Gastroesophageal sphincter (tissue), 4 donors: Measurements from ENCODE around the gene TCF12. TPM values are rescaled to one million over a fixed set of nuclear protein-coding genes. Genes with fewer than 3 reads are reported as not detected.

ENCODE experiments used
- ATAC-seq: fragments of 150-250 bp; one replicate; pipeline ENCODE4 v1.9.1; 2016; ENCODE audit warnings: mild to moderate bottlenecking, moderate library complexity
- H3K27ac ChIP-seq, 4 donors: fragments of 200-600 bp; sonication (generic) in 3 of 4; 1 replicate in 3 of 4; 2 replicates in 1 of 4; pipeline ENCODE4 v1.5.1; 2016 to 2019
- H3K27me3 ChIP-seq: fragments of 200-600 bp; sonication (generic); one replicate; pipeline ENCODE4 v1.5.1; 2019
- H3K36me3 ChIP-seq, 2 donors: fragments of 200-600 bp; sonication (generic); one replicate each; pipeline ENCODE4 v1.5.1; 2019; ENCODE audit warnings: control low read depth in 1 of 2
- H3K4me1 ChIP-seq, 3 donors: fragments of 200-600 bp; sonication (generic); 1 replicate in 2 of 3; 2 replicates in 1 of 3; pipeline ENCODE4 v1.5.1; 2016 to 2019; ENCODE audit warnings: control low read depth in 2 of 3
- H3K4me3 ChIP-seq, 2 donors: fragments of 200-600 bp; sonication (generic); one replicate each; pipeline ENCODE4 v1.5.1; 2019; ENCODE audit warnings: mild to moderate bottlenecking in 1 of 2, moderate library complexity in 1 of 2
- H3K9me3 ChIP-seq, 3 donors: fragments of 200-600 bp; sonication (generic); one replicate each; pipeline ENCODE4 v1.5.1; 2017 to 2019; ENCODE audit warnings: control low read depth in 2 of 3
- EP300 ChIP-seq: sonication (generic); formaldehyde crosslinking; IDR thresholded peaks from one replicate; pipeline ENCODE4 v1.6.1; 2017; ENCODE audit warnings: antibody characterized with exemption, mild to moderate bottlenecking
- POLR2A ChIP-seq, 2 donors: fragments of 450-650 bp; IDR thresholded peaks; one replicate each; pipeline ENCODE4 v1.6.1; 2017; ENCODE audit warnings: antibody characterized with exemption in 2 of 2, mild to moderate bottlenecking in 2 of 2, moderate library complexity in 1 of 2
- POLR2AphosphoS5 ChIP-seq: sonication (generic); formaldehyde crosslinking; IDR thresholded peaks from one replicate; pipeline ENCODE4 v1.6.1; 2017; ENCODE audit warnings: antibody characterized with exemption
- WGBS, 2 donors: methylation state at CpG; one replicate each; pipeline ENCODE4 v1.1.5; 2018; ENCODE audit warnings: low coverage in 1 of 2; 5-methylcytosine and 5-hydroxymethylcytosine counted together
- total RNA-seq, 4 donors: library from RNA; depleted of rRNA; stranded (reverse); fragments of >200 nt; gene quantifications; one replicate each; pipeline ENCODE4 v1.1.0, GENCODE V29; 2016
- TF ChIP-seq, protein P1 (sequence below), 4 experiments: fragments of 200-600 bp in 2 of 4; fragments of 450-650 bp in 2 of 4; sonication (generic) in 1 of 4; IDR thresholded peaks; one replicate each; pipeline ENCODE4 v1.5.1; 2017 to 2019; ENCODE audit warnings: antibody characterized with exemption in 4 of 4, mild to moderate bottlenecking in 2 of 4, moderate library complexity in 2 of 4

The TCF12 gene
- total RNA-seq, 4 donors from 2014 or later: 78.1 to 194 (median 154) TPM

DNA sequence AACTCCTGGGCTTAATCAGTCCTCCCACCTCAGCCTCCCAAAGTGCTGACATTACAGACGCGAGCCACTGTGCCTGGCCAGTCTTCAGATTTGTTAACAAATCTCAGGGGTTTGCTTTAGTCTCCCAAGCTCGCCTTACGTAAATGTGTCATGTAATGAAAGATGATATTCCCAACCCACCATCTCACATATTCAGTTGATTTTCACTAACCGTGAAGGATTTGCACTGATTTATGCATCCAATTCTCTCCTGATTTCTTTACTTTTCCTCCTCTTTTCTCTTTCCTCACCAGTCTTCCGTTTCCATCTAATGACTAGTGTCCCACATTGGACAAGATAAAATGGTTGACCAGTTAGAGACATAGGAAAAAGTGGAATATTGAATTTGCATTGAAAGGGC lies 72.6 kb downstream of the TCF12 start:
- no peak for ATAC-seq
- H3K36me3 ChIP-seq: peaks cover 0 to 7% of the 10 kb centered on the region in 2 donors
- 89 to 96% methylated on average over 1 to 6 of the region's 6 CpGs for WGBS, 2 donors
- H3K9me3 ChIP-seq: no peaks in the 10 kb centered on the region
- no peak overlapping the region for H3K4me3 ChIP-seq
- no peaks in the 10 kb centered on the region for H3K27me3 ChIP-seq
- peaks cover 6 to 50% (median 11%) of the 10 kb centered on the region in 3 donors for H3K4me1 ChIP-seq
- H3K27ac ChIP-seq: no peak overlapping the region
- no peak for TF ChIP-seq POLR2AphosphoS5
- no peak for TF ChIP-seq EP300
- TF ChIP-seq POLR2A (IDR thresholded peaks at IDR 0.05): no peak
- TF ChIP-seq, protein P1, sequence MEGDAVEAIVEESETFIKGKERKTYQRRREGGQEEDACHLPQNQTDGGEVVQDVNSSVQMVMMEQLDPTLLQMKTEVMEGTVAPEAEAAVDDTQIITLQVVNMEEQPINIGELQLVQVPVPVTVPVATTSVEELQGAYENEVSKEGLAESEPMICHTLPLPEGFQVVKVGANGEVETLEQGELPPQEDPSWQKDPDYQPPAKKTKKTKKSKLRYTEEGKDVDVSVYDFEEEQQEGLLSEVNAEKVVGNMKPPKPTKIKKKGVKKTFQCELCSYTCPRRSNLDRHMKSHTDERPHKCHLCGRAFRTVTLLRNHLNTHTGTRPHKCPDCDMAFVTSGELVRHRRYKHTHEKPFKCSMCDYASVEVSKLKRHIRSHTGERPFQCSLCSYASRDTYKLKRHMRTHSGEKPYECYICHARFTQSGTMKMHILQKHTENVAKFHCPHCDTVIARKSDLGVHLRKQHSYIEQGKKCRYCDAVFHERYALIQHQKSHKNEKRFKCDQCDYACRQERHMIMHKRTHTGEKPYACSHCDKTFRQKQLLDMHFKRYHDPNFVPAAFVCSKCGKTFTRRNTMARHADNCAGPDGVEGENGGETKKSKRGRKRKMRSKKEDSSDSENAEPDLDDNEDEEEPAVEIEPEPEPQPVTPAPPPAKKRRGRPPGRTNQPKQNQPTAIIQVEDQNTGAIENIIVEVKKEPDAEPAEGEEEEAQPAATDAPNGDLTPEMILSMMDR (IDR thresholded peaks at IDR 0.05): no peak

GRCh38 chr15:56992725-56993124 lies 74.3 kb downstream of the TCF12 start:
- peaks cover 0 to 7% of the 10 kb centered on the region in 2 donors for H3K36me3 ChIP-seq
- no peak for TF ChIP-seq POLR2AphosphoS5
- TF ChIP-seq, protein P1 (IDR thresholded peaks at IDR 0.05): no peak
- no peak for TF ChIP-seq EP300
- no peak overlapping the region for H3K27ac ChIP-seq
- no peak overlapping the region for H3K4me3 ChIP-seq
- peaks cover 7 to 42% (median 11%) of the 10 kb centered on the region in 3 donors for H3K4me1 ChIP-seq
- 88 to 97% methylated on average over 3 of the region's 3 CpGs for WGBS, 2 donors
- H3K27me3 ChIP-seq: no peaks in the 10 kb centered on the region
- no peaks in the 10 kb centered on the region for H3K9me3 ChIP-seq
- ATAC-seq: no peak

DNA sequence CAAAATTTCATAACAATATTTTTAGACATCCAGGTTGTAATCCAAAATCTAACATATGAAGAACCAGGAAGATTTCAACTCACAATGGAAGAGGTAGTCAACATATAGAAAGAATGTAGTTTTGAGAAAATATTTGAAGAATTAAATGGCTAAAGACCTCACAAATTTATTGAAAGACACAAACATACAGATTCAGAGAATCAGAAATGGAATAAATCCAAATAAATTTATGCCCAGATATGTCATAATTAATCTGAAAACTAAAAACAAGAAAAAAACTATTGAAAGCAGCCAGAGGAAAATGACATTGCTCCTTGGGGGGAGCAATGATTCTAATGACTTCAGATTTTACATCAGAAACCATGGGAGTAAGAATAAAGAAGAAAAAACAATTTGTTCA lies 75.8 kb downstream of the TCF12 start:
- no peak overlapping the region for H3K27ac ChIP-seq
- H3K9me3 ChIP-seq: no peaks in the 10 kb centered on the region
- H3K4me3 ChIP-seq: no peak overlapping the region
- ATAC-seq: no peak
- H3K4me1 ChIP-seq: peaks cover 4 to 26% (median 5%) of the 10 kb centered on the region in 3 donors
- TF ChIP-seq EP300 (no peak), POLR2A (IDR thresholded peaks at IDR 0.05) (no peak), POLR2AphosphoS5 (no peak)
- TF ChIP-seq, protein P1 (IDR thresholded peaks at IDR 0.05): no peak
- peaks cover 0 to 7% of the 10 kb centered on the region in 2 donors for H3K36me3 ChIP-seq
- H3K27me3 ChIP-seq: no peaks in the 10 kb centered on the region

DNA sequence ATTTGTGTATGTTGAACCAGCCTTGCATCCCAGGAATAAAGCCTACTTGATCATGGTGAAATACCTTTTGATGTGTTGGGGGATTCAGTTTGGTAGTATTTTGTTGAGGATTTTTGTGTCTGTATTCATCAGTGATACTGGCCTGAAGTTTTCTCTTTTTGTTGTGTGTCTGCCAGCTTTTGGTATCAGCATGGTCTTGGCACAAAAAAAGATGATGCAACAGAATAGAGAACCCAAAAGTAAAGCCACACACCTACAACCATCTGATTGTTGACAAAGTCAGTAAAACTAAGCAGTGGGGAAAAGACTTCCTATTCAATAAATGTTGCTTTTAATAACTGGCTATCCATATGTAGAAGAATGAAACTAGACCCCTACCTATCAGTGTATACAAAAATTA lies 77.6 kb downstream of the TCF12 start:
- no peaks in the 10 kb centered on the region for H3K27me3 ChIP-seq
- H3K4me1 ChIP-seq: peaks cover 0 to 12% (median 2%) of the 10 kb centered on the region in 3 donors
- H3K36me3 ChIP-seq: peaks cover 0 to 7% of the 10 kb centered on the region in 2 donors
- no peak for TF ChIP-seq POLR2A (IDR thresholded peaks at IDR 0.05)
- TF ChIP-seq EP300: no peak
- TF ChIP-seq POLR2AphosphoS5: no peak
- TF ChIP-seq, protein P1 (IDR thresholded peaks at IDR 0.05): no peak
- H3K27ac ChIP-seq: no peak overlapping the region
- ATAC-seq: no peak
- H3K9me3 ChIP-seq: no peaks in the 10 kb centered on the region
- H3K4me3 ChIP-seq: no peak overlapping the region

GRCh38 chr15:56996746-56997470 lies 78.5 kb downstream of the TCF12 start:
- 89 to 96% methylated on average over 3 of the region's 3 CpGs for WGBS, 2 donors
- no peaks in the 10 kb centered on the region for H3K27me3 ChIP-seq
- TF ChIP-seq, protein P1 (IDR thresholded peaks at IDR 0.05): no peak
- no peak for TF ChIP-seq EP300
- no peak for TF ChIP-seq POLR2A (IDR thresholded peaks at IDR 0.05)
- no peak for TF ChIP-seq POLR2AphosphoS5
- H3K36me3 ChIP-seq: peaks cover 0 to 7% of the 10 kb centered on the region in 2 donors
- H3K9me3 ChIP-seq: no peaks in the 10 kb centered on the region
- ATAC-seq: no peak
- H3K4me3 ChIP-seq: no peak overlapping the region
- H3K4me1 ChIP-seq: peaks cover 0 to 12% (median 2%) of the 10 kb centered on the region in 3 donors
- H3K27ac ChIP-seq: no peak overlapping the region
